SK-N-SH treated with all-trans-retinoic acid at 6 μM for 48 hours (cell line): Measurements from ENCODE around the gene HLCS.

ENCODE experiments used
- ATAC-seq: fragments of 200-7000 bp; cut with Tn5 transposase; 3 replicates; pipeline ENCODE4 v1.9.1; 2020; ENCODE audit warnings: mild to moderate bottlenecking, moderate library complexity
- ARNTL ChIP-seq: fragments of 450-650 bp; formaldehyde crosslinking; IDR thresholded peaks from 2 replicates; pipeline ENCODE4 v1.5.0; 2020; ENCODE audit warnings: low read depth, mild to moderate bottlenecking, moderate library complexity, borderline replicate concordance
- BACH2 ChIP-seq: fragments of 250-450 bp; sonication (Bioruptor Pico); IDR thresholded peaks from 2 replicates; pipeline ENCODE4 v1.9.0; 2021; ENCODE audit warnings: mild to moderate bottlenecking, borderline replicate concordance
- CREB5 ChIP-seq: fragments of 250-450 bp; sonication (Bioruptor Pico); IDR thresholded peaks from 2 replicates; pipeline ENCODE4 v1.5.1; 2020; ENCODE audit warnings: low read depth, mild to moderate bottlenecking, moderate library complexity
- CSDC2 ChIP-seq: fragments of 250-450 bp; sonication (Bioruptor Pico); IDR thresholded peaks from 2 replicates; pipeline ENCODE4 v1.5.0; 2020; ENCODE audit warnings: mild to moderate bottlenecking, moderate library complexity
- ESRRG ChIP-seq: fragments of 250-450 bp; sonication (Bioruptor Pico); IDR thresholded peaks from 2 replicates; pipeline ENCODE4 v1.6.1; 2021; ENCODE audit warnings: mild to moderate bottlenecking
- GLIS3 ChIP-seq: fragments of 250-450 bp; sonication (Bioruptor Pico); IDR thresholded peaks from 2 replicates; pipeline ENCODE4 v1.5.0; 2020; ENCODE audit warnings: mild to moderate bottlenecking, moderate library complexity
- ISL1 ChIP-seq: fragments of 250-450 bp; sonication (Bioruptor Pico); IDR thresholded peaks from 2 replicates; pipeline ENCODE4 v2.1.2; 2022; ENCODE audit warnings: mild to moderate bottlenecking, moderate library complexity
- OSR1 ChIP-seq: fragments of 250-450 bp; sonication (Bioruptor Pico); IDR thresholded peaks from 2 replicates; pipeline ENCODE4 v1.8.0; 2022; ENCODE audit warnings: moderate library complexity, mild to moderate bottlenecking, inconsistent platforms
- PPARA ChIP-seq: fragments of 250-450 bp; sonication (Bioruptor Pico); IDR thresholded peaks from 2 replicates; pipeline ENCODE4 v1.5.0; 2020; ENCODE audit warnings: mild to moderate bottlenecking, borderline replicate concordance
- RARB ChIP-seq: fragments of 250-450 bp; sonication (Bioruptor Pico); IDR thresholded peaks from 2 replicates; pipeline ENCODE4 v1.8.0; 2021; ENCODE audit warnings: mild to moderate bottlenecking, moderate library complexity
- SNAI2 ChIP-seq: fragments of 250-450 bp; sonication (Bioruptor Pico); IDR thresholded peaks from 2 replicates; pipeline ENCODE4 v1.5.0; 2020; ENCODE audit warnings: mild to moderate bottlenecking, moderate library complexity
- TCF4 ChIP-seq: fragments of 250-450 bp; sonication (Bioruptor Pico); IDR thresholded peaks from 2 replicates; pipeline ENCODE4 v1.8.0; 2021; ENCODE audit warnings: mild to moderate bottlenecking, moderate library complexity, borderline replicate concordance
- TSHZ2 ChIP-seq: fragments of 250-450 bp; sonication (Bioruptor Pico); IDR thresholded peaks from 2 replicates; pipeline ENCODE4 v1.5.0; 2020; ENCODE audit warnings: mild to moderate bottlenecking, moderate library complexity
- ZC3H10 ChIP-seq: fragments of 250-450 bp; sonication (Bioruptor Pico); IDR thresholded peaks from 2 replicates; pipeline ENCODE4 v1.5.1; 2021; ENCODE audit warnings: mild to moderate bottlenecking, moderate library complexity
- ZFP3 ChIP-seq: fragments of 250-450 bp; sonication (Bioruptor Pico); IDR thresholded peaks from 2 replicates; pipeline ENCODE4 v1.5.0; 2020; ENCODE audit warnings: mild to moderate bottlenecking, moderate library complexity
- ZFP30 ChIP-seq: fragments of 450-650 bp; formaldehyde crosslinking; IDR thresholded peaks from 2 replicates; pipeline ENCODE4 v1.5.0; 2022; ENCODE audit warnings: mild to moderate bottlenecking, moderate library complexity
- ZNF565 ChIP-seq: fragments of 450-650 bp; formaldehyde crosslinking; conservative IDR thresholded peaks from 2 replicates; pipeline ENCODE4 v1.5.0; 2020; ENCODE audit warnings: low read depth, mild to moderate bottlenecking, moderate library complexity
- ZNF70 ChIP-seq: fragments of 450-650 bp; formaldehyde crosslinking; IDR thresholded peaks from 2 replicates; pipeline ENCODE4 v1.5.0; 2020; ENCODE audit warnings: mild to moderate bottlenecking, moderate library complexity
- ZNF8 ChIP-seq: fragments of 450-650 bp; formaldehyde crosslinking; IDR thresholded peaks from 2 replicates; pipeline ENCODE4 v1.5.0; 2020; ENCODE audit warnings: mild to moderate bottlenecking, moderate library complexity
- TF ChIP-seq, protein P1 (sequence below): fragments of 250-450 bp; sonication (Bioruptor Pico); IDR thresholded peaks from 2 replicates; pipeline ENCODE4 v1.5.1; 2021; ENCODE audit warnings: mild to moderate bottlenecking, moderate library complexity
- TF ChIP-seq, protein P2 (sequence below): fragments of 250-450 bp; sonication (Bioruptor Pico); IDR thresholded peaks from 2 replicates; pipeline ENCODE4 v1.8.0; 2020; ENCODE audit warnings: mild to moderate bottlenecking, moderate library complexity, borderline replicate concordance
- TF ChIP-seq, protein P3 (sequence below): fragments of 250-450 bp; sonication (Bioruptor Pico); IDR thresholded peaks from 2 replicates; pipeline ENCODE4 v1.8.0; 2021; ENCODE audit warnings: low read depth, mild to moderate bottlenecking, moderate library complexity, borderline replicate concordance

The HLCS gene

DNA sequence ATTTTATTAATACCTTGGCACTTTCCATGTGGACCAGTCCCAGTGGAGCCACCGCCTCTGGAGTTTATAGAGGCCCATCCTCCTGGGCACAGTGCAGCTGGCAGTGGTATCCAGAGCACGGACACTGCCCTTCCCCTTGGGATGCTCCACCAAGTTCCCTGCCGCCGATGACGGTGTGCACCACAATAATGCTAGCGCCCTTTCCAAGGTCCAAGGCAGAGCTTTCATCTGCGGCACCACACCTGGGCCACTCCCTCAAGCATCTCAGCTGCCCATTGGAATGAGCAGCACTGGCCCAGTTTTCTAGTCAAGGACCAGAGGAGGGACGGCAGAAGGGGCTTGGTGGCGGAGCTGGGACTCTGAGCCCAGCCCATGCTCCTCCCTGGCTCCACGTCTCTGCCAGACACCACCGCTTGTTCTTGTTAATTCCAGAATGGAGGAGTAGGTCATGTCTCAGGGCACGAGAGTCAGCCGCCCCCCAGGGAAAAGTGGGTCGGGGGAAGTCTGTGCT is 243.0 kb downstream of the HLCS start:
- no peak for ATAC-seq
- TF ChIP-seq SNAI2 (CRISPR knock-in tag) = no peak
- TF ChIP-seq ZFP30 (CRISPR knock-in tag) = no peak
- no peak for TF ChIP-seq GLIS3
- no peak for TF ChIP-seq ZFP3
- TF ChIP-seq OSR1 = no peak
- no peak for TF ChIP-seq CSDC2 (CRISPR knock-in tag)
- TF ChIP-seq ARNTL (CRISPR knock-in tag) = no peak
- TF ChIP-seq, protein P1, sequence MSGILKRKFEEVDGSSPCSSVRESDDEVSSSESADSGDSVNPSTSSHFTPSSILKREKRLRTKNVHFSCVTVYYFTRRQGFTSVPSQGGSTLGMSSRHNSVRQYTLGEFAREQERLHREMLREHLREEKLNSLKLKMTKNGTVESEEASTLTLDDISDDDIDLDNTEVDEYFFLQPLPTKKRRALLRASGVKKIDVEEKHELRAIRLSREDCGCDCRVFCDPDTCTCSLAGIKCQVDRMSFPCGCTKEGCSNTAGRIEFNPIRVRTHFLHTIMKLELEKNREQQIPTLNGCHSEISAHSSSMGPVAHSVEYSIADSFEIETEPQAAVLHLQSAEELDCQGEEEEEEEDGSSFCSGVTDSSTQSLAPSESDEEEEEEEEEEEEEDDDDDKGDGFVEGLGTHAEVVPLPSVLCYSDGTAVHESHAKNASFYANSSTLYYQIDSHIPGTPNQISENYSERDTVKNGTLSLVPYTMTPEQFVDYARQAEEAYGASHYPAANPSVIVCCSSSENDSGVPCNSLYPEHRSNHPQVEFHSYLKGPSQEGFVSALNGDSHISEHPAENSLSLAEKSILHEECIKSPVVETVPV (CRISPR knock-in tag) = no peak
- no peak for TF ChIP-seq TSHZ2 (CRISPR knock-in tag)
- no peak for TF ChIP-seq ZNF8
- no peak for TF ChIP-seq ZNF565
- no peak for TF ChIP-seq BACH2 (CRISPR knock-in tag)
- TF ChIP-seq ZNF70 (CRISPR knock-in tag) = no peak
- TF ChIP-seq, protein P2, sequence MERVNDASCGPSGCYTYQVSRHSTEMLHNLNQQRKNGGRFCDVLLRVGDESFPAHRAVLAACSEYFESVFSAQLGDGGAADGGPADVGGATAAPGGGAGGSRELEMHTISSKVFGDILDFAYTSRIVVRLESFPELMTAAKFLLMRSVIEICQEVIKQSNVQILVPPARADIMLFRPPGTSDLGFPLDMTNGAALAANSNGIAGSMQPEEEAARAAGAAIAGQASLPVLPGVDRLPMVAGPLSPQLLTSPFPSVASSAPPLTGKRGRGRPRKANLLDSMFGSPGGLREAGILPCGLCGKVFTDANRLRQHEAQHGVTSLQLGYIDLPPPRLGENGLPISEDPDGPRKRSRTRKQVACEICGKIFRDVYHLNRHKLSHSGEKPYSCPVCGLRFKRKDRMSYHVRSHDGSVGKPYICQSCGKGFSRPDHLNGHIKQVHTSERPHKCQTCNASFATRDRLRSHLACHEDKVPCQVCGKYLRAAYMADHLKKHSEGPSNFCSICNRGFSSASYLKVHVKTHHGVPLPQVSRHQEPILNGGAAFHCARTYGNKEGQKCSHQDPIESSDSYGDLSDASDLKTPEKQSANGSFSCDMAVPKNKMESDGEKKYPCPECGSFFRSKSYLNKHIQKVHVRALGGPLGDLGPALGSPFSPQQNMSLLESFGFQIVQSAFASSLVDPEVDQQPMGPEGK (CRISPR knock-in tag) = no peak
- TF ChIP-seq CREB5 = no peak
- TF ChIP-seq, protein P3, sequence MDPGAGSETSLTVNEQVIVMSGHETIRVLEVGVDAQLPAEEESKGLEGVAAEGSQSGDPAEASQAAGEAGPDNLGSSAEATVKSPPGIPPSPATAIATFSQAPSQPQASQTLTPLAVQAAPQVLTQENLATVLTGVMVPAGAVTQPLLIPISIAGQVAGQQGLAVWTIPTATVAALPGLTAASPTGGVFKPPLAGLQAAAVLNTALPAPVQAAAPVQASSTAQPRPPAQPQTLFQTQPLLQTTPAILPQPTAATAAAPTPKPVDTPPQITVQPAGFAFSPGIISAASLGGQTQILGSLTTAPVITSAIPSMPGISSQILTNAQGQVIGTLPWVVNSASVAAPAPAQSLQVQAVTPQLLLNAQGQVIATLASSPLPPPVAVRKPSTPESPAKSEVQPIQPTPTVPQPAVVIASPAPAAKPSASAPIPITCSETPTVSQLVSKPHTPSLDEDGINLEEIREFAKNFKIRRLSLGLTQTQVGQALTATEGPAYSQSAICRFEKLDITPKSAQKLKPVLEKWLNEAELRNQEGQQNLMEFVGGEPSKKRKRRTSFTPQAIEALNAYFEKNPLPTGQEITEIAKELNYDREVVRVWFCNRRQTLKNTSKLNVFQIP (CRISPR knock-in tag) = no peak
- no peak for TF ChIP-seq TCF4
- TF ChIP-seq PPARA (CRISPR knock-in tag) = no peak

DNA sequence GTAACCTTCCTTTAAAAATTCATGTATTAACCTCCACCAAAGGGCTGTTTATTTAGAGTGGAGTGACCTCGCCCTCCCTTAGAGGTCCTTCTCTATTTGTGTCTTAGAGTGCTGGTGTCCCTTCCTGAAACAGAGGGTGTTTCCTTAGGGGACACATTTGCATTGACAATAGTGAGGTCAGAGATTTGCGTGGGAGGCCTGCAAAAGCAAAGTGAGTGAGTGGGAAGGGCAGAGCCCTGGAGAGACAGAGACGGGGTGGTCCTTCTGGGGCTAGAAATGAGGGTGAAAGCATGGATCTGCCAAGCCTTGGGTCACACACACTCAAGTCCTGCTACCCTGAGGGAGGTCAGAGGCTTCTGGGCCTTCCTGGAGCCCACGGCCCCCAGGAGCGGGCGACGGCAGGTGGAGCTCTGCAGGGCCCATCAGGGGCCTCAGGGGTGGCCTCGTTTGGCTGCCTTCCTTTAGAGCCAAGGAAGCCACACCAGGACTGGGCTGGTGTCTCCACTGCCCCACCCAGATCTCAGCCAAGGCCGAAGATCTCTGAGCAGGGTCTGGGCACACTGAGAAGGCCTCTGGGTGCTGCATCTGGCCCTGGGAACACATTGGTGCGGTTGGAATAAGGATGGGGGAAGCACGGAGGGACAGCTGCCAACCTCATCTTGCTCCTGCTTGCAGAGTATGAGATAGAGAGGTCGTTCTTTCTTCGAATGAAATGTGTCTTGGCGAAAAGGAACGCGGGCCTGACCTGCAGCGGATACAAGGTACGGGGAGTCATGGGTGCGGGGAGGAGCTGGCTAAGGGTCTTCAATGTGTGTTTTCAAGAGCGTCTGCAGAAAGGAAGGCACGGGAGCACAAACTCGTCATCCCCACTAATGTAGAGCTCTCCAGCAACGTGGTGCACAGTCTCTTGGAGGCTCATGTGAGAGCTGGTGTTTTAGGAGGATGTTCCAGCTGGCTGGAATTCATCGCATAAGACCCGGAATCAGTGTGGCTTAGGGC is 243.8 kb downstream of the HLCS start:
- ATAC-seq = no peak
- TF ChIP-seq, protein P1 (CRISPR knock-in tag) = no peak
- no peak for TF ChIP-seq BACH2 (CRISPR knock-in tag)
- no peak for TF ChIP-seq ISL1
- TF ChIP-seq, protein P3 (CRISPR knock-in tag) = no peak
- TF ChIP-seq, protein P2 (CRISPR knock-in tag) = no peak
- TF ChIP-seq ZNF8 = no peak
- no peak for TF ChIP-seq ZC3H10 (CRISPR knock-in tag)
- no peak for TF ChIP-seq RARB (CRISPR knock-in tag)
- no peak for TF ChIP-seq ZFP3
- no peak for TF ChIP-seq ESRRG (CRISPR knock-in tag)
- no peak for TF ChIP-seq ZNF565
